Peyer's patch (tissue), 4 donors: ENCODE results near the gene POP5. TPM values are rescaled to one million over a fixed set of nuclear protein-coding genes. Genes with fewer than 3 reads are reported as not detected.

Experiments used
- DNase-seq, 3 donors: peaks; one replicate each; pipeline ENCODE4 v3.0.0-alpha.2; 2017 to 2019
- H3K27ac ChIP-seq, 4 donors: fragments of 200-600 bp; sonication (generic); one replicate each; pipeline ENCODE4 v1.5.1; 2016 to 2019
- H3K27me3 ChIP-seq, 2 donors: fragments of 200-600 bp; sonication (generic); one replicate each; pipeline ENCODE4 v1.5.1; 2019
- H3K36me3 ChIP-seq, 3 donors: fragments of 200-600 bp; sonication (generic); one replicate each; pipeline ENCODE4 v1.5.1; 2016 to 2019
- H3K4me1 ChIP-seq, 4 donors: fragments of 200-600 bp; sonication (generic); one replicate each; pipeline ENCODE4 v1.5.1; 2016 to 2019
- H3K4me3 ChIP-seq, 4 donors: fragments of 200-600 bp; sonication (generic); 1 replicate in 3 of 4; 2 replicates in 1 of 4; pipeline ENCODE4 v1.5.1; 2016 to 2019; ENCODE audit warnings: mild to moderate bottlenecking in 1 of 4
- H3K9me3 ChIP-seq, 4 donors: fragments of 200-600 bp; sonication (generic); one replicate each; pipeline ENCODE4 v1.5.1; 2016 to 2019; ENCODE audit warnings: mild to moderate bottlenecking in 1 of 4
- POLR2A ChIP-seq, 2 donors: fragments of 450-650 bp; IDR thresholded peaks; one replicate each; pipeline ENCODE4 v1.5.1; 2017; ENCODE audit warnings: antibody characterized with exemption in 2 of 2, mild to moderate bottlenecking in 2 of 2, moderate library complexity in 2 of 2
- total RNA-seq, 4 donors: library from RNA; depleted of rRNA; stranded (reverse); fragments of >200 nt; gene quantifications; one replicate each; pipeline ENCODE4 v1.1.0, GENCODE V29; 2016
- TF ChIP-seq, protein P1 (sequence below), 6 experiments: fragments of 450-650 bp in 4 of 6; fragments of 200-600 bp in 2 of 6; sonication (generic) in 1 of 6; IDR thresholded peaks; one replicate each; pipeline ENCODE4 v1.5.1; 2017 to 2019; ENCODE audit warnings: antibody characterized with exemption in 6 of 6, mild to moderate bottlenecking in 3 of 6, moderate library complexity in 1 of 6

POP5 gene
- total RNA-seq, 4 donors from 2014 or later = 22.5 to 75.9 (median 48.8) TPM

GRCh38 chr12:120573560-120573959, 7.6 kb downstream of the POP5 start:
- TF ChIP-seq, protein P1, sequence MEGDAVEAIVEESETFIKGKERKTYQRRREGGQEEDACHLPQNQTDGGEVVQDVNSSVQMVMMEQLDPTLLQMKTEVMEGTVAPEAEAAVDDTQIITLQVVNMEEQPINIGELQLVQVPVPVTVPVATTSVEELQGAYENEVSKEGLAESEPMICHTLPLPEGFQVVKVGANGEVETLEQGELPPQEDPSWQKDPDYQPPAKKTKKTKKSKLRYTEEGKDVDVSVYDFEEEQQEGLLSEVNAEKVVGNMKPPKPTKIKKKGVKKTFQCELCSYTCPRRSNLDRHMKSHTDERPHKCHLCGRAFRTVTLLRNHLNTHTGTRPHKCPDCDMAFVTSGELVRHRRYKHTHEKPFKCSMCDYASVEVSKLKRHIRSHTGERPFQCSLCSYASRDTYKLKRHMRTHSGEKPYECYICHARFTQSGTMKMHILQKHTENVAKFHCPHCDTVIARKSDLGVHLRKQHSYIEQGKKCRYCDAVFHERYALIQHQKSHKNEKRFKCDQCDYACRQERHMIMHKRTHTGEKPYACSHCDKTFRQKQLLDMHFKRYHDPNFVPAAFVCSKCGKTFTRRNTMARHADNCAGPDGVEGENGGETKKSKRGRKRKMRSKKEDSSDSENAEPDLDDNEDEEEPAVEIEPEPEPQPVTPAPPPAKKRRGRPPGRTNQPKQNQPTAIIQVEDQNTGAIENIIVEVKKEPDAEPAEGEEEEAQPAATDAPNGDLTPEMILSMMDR (IDR thresholded peaks at IDR 0.05) = no peak
- TF ChIP-seq POLR2A (IDR thresholded peaks at IDR 0.05) = no peak
- Histone ChIP-seq H3K4me1 (no peaks in the 10 kb centered on the region), H3K27me3 (no peaks in the 10 kb centered on the region), H3K9me3 (no peaks in the 10 kb centered on the region), H3K36me3 (peaks cover 0 to 100% (median 0%) of the 10 kb centered on the region in 3 donors), H3K27ac (no peak overlapping the region), H3K4me3 (no peak overlapping the region)
- no peak for DNase-seq

GRCh38 chr12:120571299-120571698, 9.9 kb downstream of the POP5 start:
- H3K27me3 ChIP-seq = no peaks in the 10 kb centered on the region
- no peaks in the 10 kb centered on the region for H3K4me1 ChIP-seq
- peaks cover 0 to 100% (median 0%) of the 10 kb centered on the region in 3 donors for H3K36me3 ChIP-seq
- H3K4me3 ChIP-seq = no peak overlapping the region
- no peaks in the 10 kb centered on the region for H3K9me3 ChIP-seq
- TF ChIP-seq, protein P1 (IDR thresholded peaks at IDR 0.05) = no peak
- TF ChIP-seq POLR2A (IDR thresholded peaks at IDR 0.05) = no peak
- no peak overlapping the region for H3K27ac ChIP-seq
- no peak for DNase-seq

DNA sequence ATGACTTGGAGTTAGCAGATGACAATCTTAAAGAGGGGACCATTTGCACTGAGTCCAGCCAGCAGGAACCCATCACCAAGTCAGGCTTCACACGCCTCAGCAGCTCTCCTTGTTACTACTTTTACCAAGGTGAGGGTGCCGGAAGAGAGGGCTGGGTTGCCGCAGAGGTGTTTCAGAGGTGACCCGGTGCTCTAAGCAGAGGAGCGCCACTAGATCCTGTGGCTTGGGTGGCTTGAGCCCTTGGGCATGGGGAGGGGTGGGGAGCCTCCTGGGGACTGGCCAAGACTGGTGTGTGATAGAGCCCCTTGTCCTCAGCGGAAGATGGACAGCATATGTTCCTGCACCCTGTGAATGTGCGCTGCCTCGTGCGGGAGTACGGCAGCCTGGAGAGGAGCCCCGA, 17.7 kb downstream of the POP5 start:
- TF ChIP-seq, protein P1 (IDR thresholded peaks at IDR 0.05) = no peak
- no peak for TF ChIP-seq POLR2A (IDR thresholded peaks at IDR 0.05)
- Histone ChIP-seq H3K27ac (peak overlapping the region in 1 of 4 donors; percentile 31), H3K4me3 (no peak overlapping the region), H3K36me3 (peaks cover 0 to 95% (median 0%) of the 10 kb centered on the region in 3 donors), H3K4me1 (peaks cover 0 to 6% (median 0%) of the 10 kb centered on the region in 4 donors), H3K9me3 (no peaks in the 10 kb centered on the region), H3K27me3 (no peaks in the 10 kb centered on the region)
- no peak for DNase-seq

- H3K27ac ChIP-seq = peak overlapping the region in 1 of 4 donors; percentile 67
- DNase-seq = no peak
- no peaks in the 10 kb centered on the region for H3K9me3 ChIP-seq
- no peak overlapping the region for H3K4me3 ChIP-seq
- H3K36me3 ChIP-seq = peaks cover 0 to 95% (median 0%) of the 10 kb centered on the region in 3 donors
- no peaks in the 10 kb centered on the region for H3K27me3 ChIP-seq
- H3K4me1 ChIP-seq = peaks cover 0 to 6% (median 0%) of the 10 kb centered on the region in 4 donors
- TF ChIP-seq, protein P1 (IDR thresholded peaks at IDR 0.05) = no peak
- no peak for TF ChIP-seq POLR2A (IDR thresholded peaks at IDR 0.05)
These were observed 18.3 kb downstream of the POP5 start for GRCh38 chr12:120562906-120563305.

GRCh38 chr12:120557589-120557988, 23.6 kb downstream of the POP5 start:
- Histone ChIP-seq H3K9me3 (no peaks in the 10 kb centered on the region), H3K27me3 (no peaks in the 10 kb centered on the region), H3K4me3 (no peak overlapping the region), H3K4me1 (peaks cover 0 to 5% (median 0%) of the 10 kb centered on the region in 4 donors), H3K27ac (no peak overlapping the region), H3K36me3 (peaks cover 0 to 80% (median 5%) of the 10 kb centered on the region in 3 donors)
- DNase-seq = no peak
- TF ChIP-seq, protein P1 (IDR thresholded peaks at IDR 0.05) = no peak
- TF ChIP-seq POLR2A (IDR thresholded peaks at IDR 0.05) = no peak

GRCh38 chr12:120554678-120555077, 26.5 kb downstream of the POP5 start:
- Histone ChIP-seq H3K4me3 (no peak overlapping the region), H3K4me1 (peaks cover 0 to 30% (median 6%) of the 10 kb centered on the region in 4 donors), H3K9me3 (no peaks in the 10 kb centered on the region), H3K27ac (no peak overlapping the region), H3K27me3 (no peaks in the 10 kb centered on the region), H3K36me3 (peaks cover 0 to 55% (median 5%) of the 10 kb centered on the region in 3 donors)
- no peak for DNase-seq
- TF ChIP-seq, protein P1 (IDR thresholded peaks at IDR 0.05) = no peak
- TF ChIP-seq POLR2A (IDR thresholded peaks at IDR 0.05) = no peak
